ENCODE data around the gene ASB6.

- no peak for TF ChIP-seq CTCF (conservative IDR thresholded peaks at IDR 0.05; ENCODE audit: low read length)
- no peak for TF ChIP-seq EZH2phosphoT487 (IDR thresholded peaks at IDR 0.05; ENCODE audit: borderline replicate concordance)
Measured at GRCh38 chr9:129678844-129679243, 36.9 kb upstream of the ASB6 start.

Measured in Loucy (cell line).